Sigmoid colon (tissue), 4 donors: Measurements from ENCODE around the gene VPS8.

ENCODE experiments used
- EP300 ChIP-seq, 4 donors: sonication (generic); formaldehyde crosslinking; IDR thresholded peaks; one replicate each; pipeline ENCODE4 v1.6.1; 2017; ENCODE audit warnings: antibody characterized with exemption in 4 of 4
- POLR2A ChIP-seq, 2 donors: fragments of 450-650 bp; IDR thresholded peaks; one replicate each; pipeline ENCODE4 v1.6.1; 2016; ENCODE audit warnings: antibody characterized with exemption in 2 of 2, mild to moderate bottlenecking in 2 of 2, moderate library complexity in 2 of 2
- TF ChIP-seq, protein P1 (sequence below), 4 experiments: fragments of 450-650 bp in 3 of 4; fragments of 200-600 bp in 1 of 4; IDR thresholded peaks; one replicate each; pipeline ENCODE4 v1.5.1; 2016 to 2019; ENCODE audit warnings: antibody characterized with exemption in 4 of 4, mild to moderate bottlenecking in 3 of 4, moderate library complexity in 2 of 4

DNA sequence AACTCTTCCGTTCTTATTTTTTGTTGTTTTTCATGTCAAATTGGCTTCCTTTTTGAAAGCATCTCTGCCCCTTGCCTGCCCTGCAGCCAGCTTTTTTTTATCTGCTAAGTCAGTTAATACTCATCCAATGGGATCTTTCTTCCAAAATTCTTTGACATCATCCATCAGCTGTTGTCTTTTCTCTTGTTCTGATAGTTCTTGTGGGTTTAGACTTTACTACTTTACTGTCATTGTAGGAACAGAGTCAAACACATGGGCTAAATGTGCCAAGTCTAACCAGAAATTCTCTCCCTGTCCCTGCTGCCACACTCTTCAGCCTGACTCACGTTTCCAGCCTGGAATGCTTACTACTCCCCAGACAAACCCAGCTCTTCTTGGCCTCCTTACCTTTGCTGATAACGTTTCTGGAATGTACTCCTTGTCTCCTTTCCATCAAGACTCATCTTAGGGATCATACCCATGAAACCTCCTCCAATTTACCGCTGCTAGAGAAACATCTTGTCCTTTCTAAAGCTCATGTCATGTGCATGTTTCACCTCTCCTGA is 10.7 kb upstream of the VPS8 start:
- TF ChIP-seq EP300 (IDR thresholded peaks at IDR 0.05) (no peak), POLR2A (IDR thresholded peaks at IDR 0.05) (no peak)
- TF ChIP-seq, protein P1, sequence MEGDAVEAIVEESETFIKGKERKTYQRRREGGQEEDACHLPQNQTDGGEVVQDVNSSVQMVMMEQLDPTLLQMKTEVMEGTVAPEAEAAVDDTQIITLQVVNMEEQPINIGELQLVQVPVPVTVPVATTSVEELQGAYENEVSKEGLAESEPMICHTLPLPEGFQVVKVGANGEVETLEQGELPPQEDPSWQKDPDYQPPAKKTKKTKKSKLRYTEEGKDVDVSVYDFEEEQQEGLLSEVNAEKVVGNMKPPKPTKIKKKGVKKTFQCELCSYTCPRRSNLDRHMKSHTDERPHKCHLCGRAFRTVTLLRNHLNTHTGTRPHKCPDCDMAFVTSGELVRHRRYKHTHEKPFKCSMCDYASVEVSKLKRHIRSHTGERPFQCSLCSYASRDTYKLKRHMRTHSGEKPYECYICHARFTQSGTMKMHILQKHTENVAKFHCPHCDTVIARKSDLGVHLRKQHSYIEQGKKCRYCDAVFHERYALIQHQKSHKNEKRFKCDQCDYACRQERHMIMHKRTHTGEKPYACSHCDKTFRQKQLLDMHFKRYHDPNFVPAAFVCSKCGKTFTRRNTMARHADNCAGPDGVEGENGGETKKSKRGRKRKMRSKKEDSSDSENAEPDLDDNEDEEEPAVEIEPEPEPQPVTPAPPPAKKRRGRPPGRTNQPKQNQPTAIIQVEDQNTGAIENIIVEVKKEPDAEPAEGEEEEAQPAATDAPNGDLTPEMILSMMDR (IDR thresholded peaks at IDR 0.05): no peak
